GM04503 (cell line): ENCODE data around the gene CEP68.
"Not testable (repeated sequence)": the region's sequence is repeated elsewhere in the genome, so short reads cannot be mapped to it uniquely, and the experiment has no call there.

Experiments
- DNase-seq: peaks from one replicate; pipeline ENCODE4 v3.0.0-alpha.2; 2012; ENCODE audit warnings: low read depth

Gene CEP68

GRCh38 chr2:65056215-65057053 lies at the start of gene CEP68:
TSS of gene CEP68 (plus strand) at chr2:65056416. CDS start at chr2:65069445, 13,029 bp downstream.
- DNase-seq: peak; percentile 76

- DNase-seq: no peak
These were observed 42.4 kb upstream of the CEP68 start for GRCh38 chr2:65013776-65014175.

- peak; percentile 62 for DNase-seq
These were observed 40.5 kb upstream of the CEP68 start for GRCh38 chr2:65015731-65016130.

- DNase-seq: no peak
These were observed 39.4 kb upstream of the CEP68 start for GRCh38 chr2:65016789-65017188.

GRCh38 chr2:65017335-65017734 lies 38.9 kb upstream of the CEP68 start:
- DNase-seq: no peak

GRCh38 chr2:65018141-65018582 lies 38.1 kb upstream of the CEP68 start:
- DNase-seq: no peak

GRCh38 chr2:65019010-65019409 lies 37.2 kb upstream of the CEP68 start:
- DNase-seq: no peak

- DNase-seq: no peak
These were observed 36.5 kb upstream of the CEP68 start for GRCh38 chr2:65019675-65020195.

- not testable (repeated sequence) for DNase-seq
These were observed 36.0 kb upstream of the CEP68 start for GRCh38 chr2:65020251-65020650.

- DNase-seq: no peak
These were observed 35.2 kb upstream of the CEP68 start for GRCh38 chr2:65020943-65021528.

GRCh38 chr2:65021709-65022108 lies 34.5 kb upstream of the CEP68 start:
- no peak for DNase-seq

GRCh38 chr2:65022189-65022588 lies 34.0 kb upstream of the CEP68 start:
- DNase-seq: no peak

GRCh38 chr2:65023742-65024141 lies 32.5 kb upstream of the CEP68 start:
- no peak for DNase-seq

GRCh38 chr2:65024149-65024829 lies 31.9 kb upstream of the CEP68 start:
- DNase-seq: peak; percentile 83

- DNase-seq: no peak
These were observed 30.6 kb upstream of the CEP68 start for GRCh38 chr2:65025453-65026123.

GRCh38 chr2:65026154-65026553 lies 30.1 kb upstream of the CEP68 start:
- DNase-seq: no peak

GRCh38 chr2:65026704-65027464 lies 29.3 kb upstream of the CEP68 start:
- no peak for DNase-seq

- DNase-seq: no peak
These were observed 28.5 kb upstream of the CEP68 start for GRCh38 chr2:65027616-65028244.

GRCh38 chr2:65030476-65031332 lies 25.5 kb upstream of the CEP68 start:
- DNase-seq: no peak
